Pulmonary artery endothelial cell (primary cell): ENCODE measurements around the gene NCAPD3. TPM values are rescaled to one million over a fixed set of nuclear protein-coding genes. Genes with fewer than 3 reads are reported as not detected.
A peak's percentile ranks its signal among the peaks of the same experiment; 100 is the strongest.

Experiments
- DNase-seq: peaks from one replicate; pipeline ENCODE4 v3.0.0-alpha.2; 2011; ENCODE audit warnings: low read depth, low spot score
- total RNA-seq: library from RNA; depleted of rRNA; stranded (reverse); fragments of >200 nt; gene quantifications from 2 replicates; pipeline ENCODE4 v1.2.3, GENCODE V29; 2014

NCAPD3 gene
- total RNA-seq, 1 donor from 2014 or later = 20.6 TPM

GRCh38 chr11:134159652-134160051 lies 64.1 kb downstream of the NCAPD3 start:
- no peak for DNase-seq

- DNase-seq = no peak
These were observed 65.7 kb downstream of the NCAPD3 start for GRCh38 chr11:134158023-134158422.

- no peak for DNase-seq
These were observed 66.3 kb downstream of the NCAPD3 start for GRCh38 chr11:134157451-134157850.

DNA sequence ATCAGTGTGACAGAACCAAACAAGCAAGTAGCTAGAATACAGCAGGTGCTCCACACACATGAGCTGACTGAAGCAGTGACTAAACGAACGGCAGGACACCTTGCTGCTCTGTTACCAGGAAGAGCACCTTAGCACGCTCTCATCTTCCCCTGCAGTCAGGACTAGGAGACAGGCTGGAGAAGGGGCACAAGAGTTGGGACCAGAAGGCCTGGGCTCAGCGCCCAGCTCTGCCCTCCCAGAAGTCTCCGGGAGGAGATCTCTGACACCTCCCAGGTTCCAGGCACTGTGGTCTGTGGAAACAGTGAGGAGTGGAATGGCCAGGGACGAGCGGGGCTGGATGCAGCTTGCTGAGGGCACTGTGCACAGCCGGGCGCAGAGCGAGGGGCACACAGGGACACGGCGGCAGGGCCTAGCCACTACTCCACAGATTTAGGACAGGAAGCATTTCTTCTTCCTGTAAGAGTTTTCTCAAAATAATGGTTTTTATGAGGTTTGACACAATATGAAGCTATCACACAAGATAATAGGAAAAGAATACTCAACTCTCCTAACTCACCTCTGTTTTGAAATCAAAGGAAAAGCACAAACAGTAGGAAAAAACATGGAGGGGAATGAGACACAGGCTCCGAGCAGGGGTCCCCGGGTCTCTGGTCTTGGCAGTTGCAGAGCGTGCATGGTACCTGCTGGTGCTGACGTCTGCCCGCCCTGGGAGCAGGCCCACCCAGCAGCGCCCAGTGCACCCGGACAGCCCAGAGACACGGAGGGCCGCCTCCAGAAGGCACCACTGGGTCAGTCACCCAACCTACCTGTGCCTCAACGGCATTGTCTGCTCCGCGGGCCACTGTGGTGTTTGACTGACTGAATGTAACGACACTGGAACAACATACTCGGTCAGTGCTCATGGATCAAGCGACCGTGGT lies 67.6 kb downstream of the NCAPD3 start:
- DNase-seq = no peak

- DNase-seq = no peak
These were observed 68.3 kb downstream of the NCAPD3 start for GRCh38 chr11:134155456-134155855.

DNA sequence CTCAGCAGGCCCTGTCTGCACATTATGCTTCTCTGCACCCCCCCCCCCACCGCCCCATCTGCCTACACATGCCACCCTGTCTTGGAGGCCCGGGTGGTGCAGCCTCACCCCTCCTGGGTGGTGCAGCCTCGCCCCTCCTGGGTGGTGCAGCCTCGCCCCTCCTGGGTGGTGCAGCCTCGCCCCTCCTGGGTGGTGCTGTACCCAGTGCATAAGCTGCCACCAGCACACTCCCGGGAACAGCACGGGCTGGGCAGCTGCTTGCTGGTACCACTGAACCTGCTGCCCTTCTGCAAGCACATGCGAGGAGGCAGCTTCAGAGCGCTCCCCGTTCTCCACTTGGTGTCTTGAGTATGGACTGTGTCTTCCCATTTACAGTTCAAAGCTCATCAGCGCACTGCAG lies 69.3 kb downstream of the NCAPD3 start:
- DNase-seq = no peak

GRCh38 chr11:134153147-134153905 lies 70.4 kb downstream of the NCAPD3 start:
- DNase-seq = no peak

DNA sequence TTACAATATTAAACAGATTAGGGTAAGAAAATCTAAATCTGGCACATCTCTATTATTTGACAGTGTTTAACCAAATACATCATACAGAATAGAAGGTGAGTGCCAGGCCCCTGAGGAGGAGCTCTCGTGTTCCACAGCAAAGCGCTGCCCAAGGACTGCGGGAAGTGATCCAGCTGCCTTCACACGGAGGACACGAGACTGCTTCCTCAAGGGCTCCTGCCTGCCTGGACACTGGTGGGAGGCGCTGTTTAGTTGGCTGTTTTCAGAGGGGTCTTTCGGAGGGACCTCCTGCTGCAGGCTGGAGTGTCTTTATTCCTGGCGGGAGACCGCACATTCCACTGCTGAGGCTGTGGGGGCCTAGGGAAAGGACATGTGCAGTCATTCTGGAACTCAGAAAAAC lies 71.1 kb downstream of the NCAPD3 start:
- DNase-seq = no peak

GRCh38 chr11:134151083-134151747 lies 72.6 kb downstream of the NCAPD3 start:
- DNase-seq = no peak

- no peak for DNase-seq
These were observed 73.4 kb downstream of the NCAPD3 start for GRCh38 chr11:134150195-134150903.

GRCh38 chr11:134149371-134149770 lies 74.4 kb downstream of the NCAPD3 start:
- no peak for DNase-seq

GRCh38 chr11:134146598-134146997 lies 77.2 kb downstream of the NCAPD3 start:
- no peak for DNase-seq

GRCh38 chr11:134145715-134146114 lies 78.1 kb downstream of the NCAPD3 start:
- DNase-seq = no peak

- DNase-seq = no peak
These were observed 79.0 kb downstream of the NCAPD3 start for GRCh38 chr11:134144744-134145143.

DNA sequence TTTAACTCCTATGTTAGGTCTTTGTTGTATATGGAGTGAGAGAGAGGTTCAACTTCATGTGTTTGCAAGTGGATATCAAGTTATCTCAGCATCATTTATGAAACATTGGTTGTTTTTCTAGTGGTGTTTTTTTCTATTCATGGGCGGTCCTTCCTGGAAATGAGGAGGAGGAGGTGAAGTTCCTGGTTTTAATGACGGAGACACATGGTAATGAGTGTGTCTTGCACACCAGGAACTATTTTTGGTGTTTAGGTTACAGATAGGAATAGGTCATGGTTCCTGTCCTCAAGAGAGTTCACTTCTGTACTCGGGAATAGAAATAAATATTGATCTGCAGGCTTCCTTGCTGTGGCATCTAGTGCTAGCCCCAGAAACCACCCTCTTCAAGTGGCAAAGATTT lies 80.0 kb downstream of the NCAPD3 start:
- DNase-seq = no peak

- no peak for DNase-seq
These were observed 81.2 kb downstream of the NCAPD3 start for GRCh38 chr11:134142536-134142935.

GRCh38 chr11:134140961-134141490 lies 82.7 kb downstream of the NCAPD3 start:
- DNase-seq = no peak

DNA sequence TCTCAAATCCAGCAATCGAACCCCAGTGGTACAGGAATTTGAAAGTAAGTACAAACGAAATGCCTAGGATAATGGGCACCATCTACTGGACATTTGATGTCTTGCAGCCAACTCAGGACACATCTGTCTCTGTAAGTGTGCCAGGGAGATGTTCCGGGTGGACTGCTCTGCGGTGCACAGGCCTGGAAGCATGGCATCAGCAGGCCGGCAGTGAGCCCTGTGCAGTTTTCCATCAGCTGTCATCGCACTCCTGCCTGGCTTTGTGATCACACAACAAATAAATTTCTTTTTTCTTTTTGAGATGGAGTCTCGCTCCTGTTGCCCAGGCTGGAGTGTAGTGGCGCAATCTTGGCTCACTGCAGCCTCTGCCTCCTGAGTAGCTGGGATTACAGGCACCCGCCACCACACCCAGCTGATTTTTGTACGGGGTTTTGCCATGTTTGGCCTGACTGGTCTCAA lies 83.9 kb downstream of the NCAPD3 start:
- DNase-seq = peak; percentile 52

DNA sequence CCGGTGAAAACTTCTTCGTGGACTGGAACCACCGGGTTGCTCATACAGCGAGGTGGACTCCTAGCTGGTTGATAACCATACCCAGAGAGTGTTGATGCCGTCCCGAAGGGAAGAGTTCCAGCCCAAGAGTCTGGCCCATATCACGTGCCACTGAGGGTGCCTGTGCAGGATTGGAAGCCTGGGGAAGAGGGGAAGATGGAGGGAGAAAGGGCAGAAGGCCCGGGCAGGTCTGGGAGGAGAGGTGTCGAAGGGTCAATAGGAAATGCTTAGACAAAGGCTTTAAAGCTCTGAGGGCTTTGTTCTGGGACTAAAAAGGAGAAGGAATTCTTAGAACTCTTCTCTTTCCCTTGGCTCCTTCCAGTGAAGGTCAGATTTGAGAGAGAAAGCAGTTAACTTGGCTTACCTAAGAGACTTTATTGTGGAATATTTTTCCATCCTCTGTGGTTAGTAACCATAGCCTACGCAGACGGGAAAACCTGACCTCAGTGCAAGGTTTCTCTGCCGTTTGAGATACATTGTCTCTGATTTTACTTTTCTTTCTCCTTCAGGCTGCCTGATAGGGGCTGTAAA lies 84.4 kb downstream of the NCAPD3 start:
- DNase-seq = no peak

- DNase-seq = no peak
These were observed 85.4 kb downstream of the NCAPD3 start for GRCh38 chr11:134138376-134138775.

- no peak for DNase-seq
These were observed 89.6 kb downstream of the NCAPD3 start for GRCh38 chr11:134134167-134134566.
